Stimulated activated CD8-positive, alpha-beta memory T cell treated with anti-CD3 and anti-CD28 coated beads, Interleukin-2, amount 100 ng/mL, for 1 hour (primary cell): ENCODE measurements around the gene BRS3.
"Not testable (repeated sequence)": the region's sequence is repeated elsewhere in the genome, so short reads cannot be mapped to it uniquely, and the experiment has no call there.

Experiments used
- DNase-seq, 2 donors: peaks; one replicate each; pipeline ENCODE4 v3.0.0-alpha.2; 2020; ENCODE audit warnings: low read depth in 2 of 2

The BRS3 gene

DNA sequence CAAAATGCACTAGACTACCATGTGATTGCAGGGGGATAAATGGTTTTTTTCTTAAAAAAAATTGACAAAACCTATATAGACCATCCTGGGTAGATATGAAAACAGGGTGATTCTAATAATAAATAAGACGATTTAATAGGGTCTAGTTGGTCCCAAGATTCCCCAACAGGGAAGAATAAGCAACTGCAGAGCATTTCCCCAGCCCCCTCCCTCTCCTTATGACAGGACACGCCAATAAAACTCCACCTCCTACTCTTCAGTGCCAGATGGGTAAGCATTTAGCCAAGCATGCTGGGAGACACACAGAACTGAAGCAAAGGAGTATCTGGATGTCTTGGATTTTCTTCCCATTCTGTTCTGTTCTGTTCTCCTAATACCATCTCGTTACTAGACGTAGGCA is at the start of gene BRS3:
Gene BRS3, plus strand, starts transcription at position 301 of the 400 bp plus-strand sequence. CDS start 168 bp downstream, outside the sequence.
- no peak for DNase-seq

DNA sequence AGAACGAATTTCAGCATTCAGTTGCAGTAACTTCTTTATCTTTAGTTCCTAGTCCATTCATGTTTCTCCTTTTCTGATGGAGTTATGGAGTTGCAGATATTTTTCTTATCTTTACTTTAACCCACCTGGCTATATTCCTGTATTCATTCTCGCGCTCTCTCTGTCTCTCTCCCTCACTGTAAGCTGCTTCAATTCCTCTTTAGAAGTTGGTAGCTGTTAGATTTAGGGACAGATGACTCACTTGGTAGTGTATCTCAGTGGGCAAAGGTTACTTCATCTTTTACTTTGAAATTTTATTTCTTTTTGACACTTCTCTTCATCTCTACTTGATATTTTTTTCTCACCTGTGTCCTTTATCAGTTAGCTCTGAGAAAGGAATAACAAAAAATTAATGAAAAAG is 49.6 kb upstream of the BRS3 start:
- DNase-seq: no peak

DNA sequence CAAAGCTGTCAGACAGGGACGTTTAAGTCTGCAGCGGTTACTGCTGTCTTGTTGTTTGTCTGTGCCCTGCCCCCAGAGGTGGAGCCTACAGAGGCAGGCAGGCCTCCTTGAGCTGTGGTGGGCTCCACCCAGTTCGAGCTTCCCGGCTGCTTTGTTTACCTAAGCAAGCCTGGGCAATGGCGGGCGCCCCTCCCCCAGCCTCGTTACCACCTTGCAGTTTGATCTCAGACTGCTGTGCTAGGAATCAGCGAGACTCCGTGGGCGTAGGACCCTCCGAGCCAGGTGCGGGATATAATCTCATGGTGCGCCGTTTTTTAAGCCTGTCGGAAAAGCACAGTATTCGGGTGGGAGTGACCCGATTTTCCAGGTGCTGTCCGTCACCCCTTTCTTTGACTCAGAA is 42.1 kb upstream of the BRS3 start:
- not testable (repeated sequence) for DNase-seq

DNA sequence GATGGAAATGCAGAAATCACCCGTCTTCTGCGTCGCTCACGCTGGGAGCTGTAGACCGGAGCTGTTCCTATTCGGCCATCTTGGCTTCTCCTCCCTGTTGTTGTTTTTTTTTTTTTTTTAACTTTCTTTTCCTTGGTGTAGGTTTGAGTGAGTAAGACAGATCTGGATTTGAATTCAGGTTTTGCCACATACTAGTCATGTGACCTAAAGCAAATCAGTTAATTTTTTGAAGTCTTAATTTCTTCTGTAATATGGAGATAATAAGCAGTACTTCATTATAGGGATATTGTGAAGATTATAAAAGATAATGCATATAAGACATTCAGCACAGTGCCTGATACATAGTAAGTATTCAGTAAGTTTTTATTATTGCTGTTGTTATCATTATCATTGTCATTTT is 41.5 kb upstream of the BRS3 start:
- DNase-seq: no peak

DNA sequence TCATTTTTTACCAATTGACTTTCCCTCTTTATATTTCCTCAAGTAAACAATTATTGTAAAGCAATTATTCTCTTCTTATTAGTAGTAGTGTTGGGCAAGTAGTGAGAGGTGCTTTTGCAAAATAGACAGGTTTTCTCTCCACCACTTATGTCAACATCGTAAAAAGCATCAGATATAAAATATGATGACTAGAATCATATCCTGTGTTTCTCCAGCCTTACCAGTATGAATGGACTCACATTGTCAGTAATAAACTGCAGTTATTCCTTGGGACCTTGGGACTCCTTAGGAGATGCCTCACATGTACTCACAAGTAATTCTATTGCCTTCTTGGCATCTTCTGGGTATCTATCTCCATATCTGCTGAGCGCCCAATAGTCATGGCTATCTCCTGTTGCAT is 40.4 kb upstream of the BRS3 start:
- DNase-seq: no peak

DNA sequence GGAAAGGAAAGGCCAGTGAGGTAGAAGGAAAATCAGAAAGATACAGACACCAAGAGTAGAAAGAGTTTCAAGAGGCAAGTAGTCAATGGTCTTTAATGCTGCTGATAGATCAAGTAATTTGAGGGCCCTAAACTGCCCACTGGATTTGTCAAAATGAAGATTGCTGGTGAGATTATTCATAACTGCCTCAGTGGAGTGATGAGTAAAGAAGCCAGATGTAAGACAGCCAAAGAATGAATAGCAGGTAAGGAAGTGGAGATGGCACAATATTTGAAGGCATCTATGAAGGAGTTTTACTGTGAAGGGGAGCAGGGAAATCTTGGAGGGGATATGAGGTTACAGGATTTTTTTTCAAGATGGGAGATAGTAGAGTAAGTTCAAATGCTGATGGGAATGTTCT is 39.8 kb upstream of the BRS3 start:
- no peak for DNase-seq

DNA sequence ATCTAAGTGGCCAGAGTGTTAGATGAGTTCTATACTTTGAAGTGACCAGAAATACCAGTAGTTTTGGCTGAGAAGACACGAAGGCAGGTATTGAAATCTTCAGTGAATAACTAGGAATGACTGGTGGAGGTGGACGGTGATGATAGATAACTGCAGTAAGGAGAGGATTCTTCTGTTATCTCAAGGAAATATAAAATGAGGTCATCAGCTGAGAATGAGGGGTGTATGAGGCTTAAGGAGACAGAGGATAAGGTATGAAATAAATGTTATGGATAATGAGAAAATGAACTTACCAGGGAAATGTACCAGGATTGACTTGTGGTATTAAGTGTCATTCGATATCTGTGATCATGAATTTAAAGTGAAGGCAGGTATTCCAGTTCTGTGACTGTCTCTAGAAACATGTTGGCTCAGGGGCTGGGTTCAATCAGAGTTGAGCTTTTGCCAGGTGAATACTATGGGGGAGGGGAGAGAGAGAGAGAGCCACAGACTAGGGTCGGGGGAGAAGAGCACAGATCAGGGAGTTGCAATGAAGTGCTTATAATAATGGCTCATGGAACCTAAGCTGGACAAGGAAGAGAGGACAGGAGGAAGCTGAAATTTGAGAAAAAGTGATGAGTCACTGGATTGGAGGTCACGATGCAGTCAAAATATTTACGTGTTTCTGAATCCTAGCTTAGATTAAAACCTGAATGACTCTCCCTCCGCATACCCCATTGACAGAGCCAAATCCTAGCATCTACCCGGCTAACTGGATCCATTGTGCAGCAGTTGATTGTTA is 37.5 kb upstream of the BRS3 start:
- DNase-seq: no peak

DNA sequence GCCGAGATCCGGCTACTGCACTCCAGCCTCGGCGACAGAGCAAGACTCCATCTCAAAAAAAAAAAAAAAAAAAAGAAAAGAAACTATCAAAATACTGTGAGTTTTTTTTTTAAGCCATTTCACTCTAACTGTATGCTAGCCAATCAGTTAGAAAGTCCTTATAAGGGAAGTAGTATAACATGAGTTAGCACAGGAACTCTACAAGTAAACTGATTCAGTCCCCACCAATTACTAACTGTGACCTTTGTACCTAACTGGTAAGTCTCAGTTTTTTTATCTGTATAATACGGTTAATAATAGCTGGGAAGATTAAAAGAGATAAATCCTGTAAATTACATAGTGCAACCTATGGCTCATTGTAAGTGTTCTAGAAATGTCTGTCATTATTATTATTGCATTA is 35.1 kb upstream of the BRS3 start:
- DNase-seq: no peak

DNA sequence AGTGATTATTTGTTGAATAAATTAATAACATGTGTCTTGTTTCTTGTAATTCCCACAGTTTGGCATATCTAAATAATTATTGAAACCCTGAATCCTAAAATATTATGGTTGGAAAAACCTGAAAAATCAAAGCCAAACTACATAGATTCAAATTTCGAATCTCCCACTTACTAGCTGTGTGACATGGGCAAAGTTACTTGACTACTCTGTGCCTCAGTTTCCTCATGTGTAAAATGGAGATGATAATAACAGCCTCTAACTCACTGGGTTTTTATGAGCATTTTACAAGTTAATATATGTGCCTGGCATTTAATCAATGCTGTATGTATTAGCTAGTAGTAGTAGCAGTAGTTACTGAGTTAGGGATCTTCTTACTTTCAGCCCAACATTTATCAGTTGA is 34.6 kb upstream of the BRS3 start:
- DNase-seq: no peak

DNA sequence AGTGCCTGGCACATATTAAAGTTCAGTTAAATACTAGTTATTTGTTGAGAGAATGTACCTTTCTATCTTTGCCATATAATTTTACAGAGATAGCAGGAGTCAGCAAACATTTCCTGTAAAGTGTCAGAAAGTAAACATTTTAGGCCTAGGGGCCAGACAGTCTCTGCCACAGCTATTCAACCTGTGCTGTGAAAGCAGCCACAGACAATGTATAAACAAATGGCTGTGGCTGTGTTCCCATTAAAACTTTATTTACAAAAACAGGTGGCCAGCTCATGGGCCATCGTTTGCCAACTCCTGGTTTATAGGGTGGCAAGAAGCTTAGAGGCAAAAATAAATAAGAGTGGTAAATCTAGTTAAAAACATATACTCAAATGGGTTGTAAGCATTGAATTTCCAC is 34.0 kb upstream of the BRS3 start:
- DNase-seq: no peak

DNA sequence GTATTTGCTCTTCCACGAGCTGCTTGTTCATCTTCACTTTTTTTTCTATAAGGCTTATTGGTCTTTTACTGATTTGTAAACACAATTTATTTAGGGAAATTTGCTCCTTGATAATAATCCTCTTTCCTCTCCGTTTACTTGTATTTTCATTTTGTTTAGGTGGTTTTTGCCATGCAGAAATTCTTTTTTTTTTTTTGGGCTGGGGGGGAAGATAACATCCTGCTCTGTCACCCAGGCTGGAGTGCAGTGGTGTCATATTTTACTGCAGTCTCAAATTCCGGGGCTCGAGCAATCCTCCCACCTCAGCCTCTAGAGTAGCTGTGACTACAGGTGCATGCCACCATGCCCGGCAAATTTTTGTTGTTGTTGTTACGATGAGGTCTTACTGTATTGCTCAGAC is 31.6 kb upstream of the BRS3 start:
- DNase-seq: no peak

DNA sequence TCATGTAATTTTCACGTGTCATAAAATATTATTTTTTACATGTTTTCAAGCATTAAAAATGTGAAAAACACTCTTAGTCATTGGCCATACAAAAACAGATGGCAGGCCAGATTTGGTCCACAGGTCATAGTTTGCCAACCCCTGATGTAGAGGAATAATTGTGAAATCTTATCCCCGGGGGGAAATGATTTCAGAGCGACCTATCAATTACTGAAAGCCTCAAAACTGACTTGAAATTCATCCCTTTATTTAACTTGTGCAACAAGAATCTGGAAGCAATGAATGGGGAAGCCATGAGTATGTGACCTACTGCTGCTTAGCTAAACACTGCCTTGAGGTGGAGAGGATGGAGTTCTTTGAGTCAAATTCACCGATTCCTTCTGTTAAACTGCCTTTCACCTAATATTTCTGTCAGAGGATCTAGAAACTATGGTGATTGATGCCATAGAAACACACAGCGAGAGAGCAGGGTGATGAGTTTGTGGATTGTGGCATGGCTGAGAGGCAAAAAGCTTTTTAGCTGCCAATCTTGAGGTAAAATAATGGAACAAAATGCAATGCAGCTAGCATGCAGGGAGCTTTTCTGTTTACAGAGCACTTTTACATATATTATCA is 30.3 kb upstream of the BRS3 start:
- DNase-seq: no peak

DNA sequence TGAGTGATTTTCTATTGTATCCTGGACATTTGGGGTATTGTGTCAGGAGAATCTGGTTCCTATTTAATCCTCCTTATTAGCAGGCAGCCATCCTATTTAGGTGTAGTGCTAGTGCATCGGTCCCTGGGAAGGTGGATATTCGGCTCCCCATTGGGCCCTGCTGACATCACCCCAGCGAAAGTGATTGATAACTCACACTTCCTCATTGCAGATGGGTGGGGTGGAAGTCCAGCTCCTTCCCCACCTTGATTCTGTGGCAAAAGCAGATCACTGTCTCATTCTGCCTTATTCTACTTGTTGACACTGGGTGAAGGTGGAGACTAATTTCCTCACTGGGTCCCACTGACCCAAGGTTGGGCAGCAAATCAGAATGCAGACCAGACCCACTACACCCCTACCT is 23.2 kb upstream of the BRS3 start:
- DNase-seq: no peak

DNA sequence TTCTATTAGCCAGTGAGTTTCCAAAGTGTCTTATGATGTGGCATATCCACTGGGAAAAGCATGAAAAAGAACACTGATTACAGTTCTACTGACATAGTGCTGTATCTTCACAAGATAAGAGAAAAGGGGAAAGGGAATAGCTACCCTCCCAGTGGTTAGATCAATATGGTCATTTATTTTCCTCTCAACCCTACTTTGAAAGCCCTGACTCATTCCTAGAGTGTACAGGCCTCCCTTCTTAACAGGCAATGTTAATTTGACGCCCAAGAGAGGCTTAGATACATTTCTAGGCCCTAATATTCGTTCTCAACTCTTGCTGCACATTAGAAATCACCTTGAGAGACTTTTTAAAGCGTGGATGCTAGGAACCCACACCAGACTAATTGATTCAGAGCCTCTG is 20.4 kb upstream of the BRS3 start:
- no peak for DNase-seq

DNA sequence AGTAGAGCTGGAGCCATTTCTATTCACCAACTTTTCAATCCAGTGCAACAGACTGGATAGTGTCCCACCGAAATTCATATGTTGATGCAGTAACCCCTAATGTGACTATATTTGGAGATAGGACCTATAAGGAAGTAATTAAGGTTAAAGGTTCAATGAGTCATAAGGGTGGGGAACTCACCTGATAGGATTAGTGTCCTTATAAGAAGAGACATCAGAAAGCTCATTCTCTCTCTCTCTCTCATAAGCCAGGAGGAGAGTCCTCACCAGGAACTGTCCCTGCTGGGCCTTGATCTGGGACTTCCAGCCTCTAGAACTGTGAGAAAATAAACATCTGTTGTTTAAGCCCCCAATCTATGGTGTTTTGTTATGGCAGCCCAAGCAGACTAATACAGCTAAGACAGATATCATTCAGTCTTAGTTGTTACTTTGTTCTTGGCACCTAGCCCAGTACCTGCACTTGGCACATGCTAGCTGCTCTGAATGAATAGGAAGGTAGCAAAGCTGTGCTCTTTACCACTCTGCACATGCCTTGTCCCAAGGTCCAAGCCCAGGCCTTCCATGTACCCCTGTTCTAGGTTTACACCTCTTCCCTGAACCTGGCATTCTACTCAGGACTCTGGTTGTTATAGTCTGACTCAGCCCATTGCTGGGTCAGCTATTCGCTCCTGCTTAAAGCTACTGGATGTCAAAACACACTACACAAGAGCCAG is 19.2 kb upstream of the BRS3 start:
- no peak for DNase-seq

DNA sequence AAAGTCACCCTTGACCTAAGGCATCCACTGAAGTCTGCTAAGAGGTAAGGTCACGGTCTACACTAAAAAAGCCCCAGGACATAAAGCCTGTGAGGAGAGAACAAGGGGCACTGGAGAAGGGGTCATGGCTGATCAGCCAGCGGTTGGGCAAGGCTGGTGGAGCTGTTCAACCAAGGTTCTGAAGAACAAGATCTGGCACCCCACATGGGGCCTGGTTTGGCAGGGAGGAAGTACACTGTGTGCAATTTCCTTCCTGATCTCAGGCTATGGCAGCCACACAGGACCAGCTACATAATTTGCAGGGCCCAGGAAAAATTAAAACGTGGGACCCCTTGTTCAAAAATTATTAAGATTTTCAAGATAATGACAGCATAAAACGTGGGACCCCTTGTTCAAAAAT is 14.1 kb upstream of the BRS3 start:
- no peak for DNase-seq

DNA sequence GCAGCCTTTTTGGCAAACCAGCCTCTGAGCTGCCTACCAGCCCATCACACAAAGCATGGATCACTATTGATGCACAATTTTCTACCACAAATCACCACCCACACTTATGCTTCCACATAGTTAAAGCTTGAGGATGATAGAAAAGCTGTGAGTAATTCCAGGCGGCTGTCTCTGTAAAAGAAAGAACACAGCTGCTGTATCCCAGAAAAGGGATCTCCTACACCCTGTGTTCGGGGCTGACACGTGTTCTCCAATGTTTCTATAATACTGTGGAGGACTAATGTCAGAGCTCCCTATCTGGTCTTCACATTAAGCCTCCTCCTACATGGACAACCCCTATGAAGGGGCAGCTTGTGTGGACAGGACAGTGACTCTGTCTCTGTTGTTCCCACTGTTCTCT is 12.5 kb upstream of the BRS3 start:
- DNase-seq: no peak

DNA sequence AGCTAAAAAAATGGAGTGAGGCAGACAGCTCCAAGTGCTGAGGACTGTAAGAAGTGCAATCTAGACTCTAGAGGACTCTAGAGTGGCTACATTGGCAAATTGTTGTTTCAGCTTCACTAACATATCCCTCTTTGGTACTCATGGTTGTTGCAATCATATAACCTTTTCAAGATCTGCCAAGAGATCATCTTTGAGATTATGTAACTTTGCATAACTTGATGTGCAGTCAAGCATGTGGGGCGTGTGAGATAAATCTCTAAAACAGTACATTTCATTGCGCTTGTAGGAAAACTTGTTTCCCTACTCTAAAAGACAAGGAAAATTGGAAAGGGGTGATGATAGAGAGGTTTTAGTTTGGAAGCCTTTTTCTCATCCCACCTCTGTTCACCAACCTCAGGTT is 11.2 kb upstream of the BRS3 start:
- DNase-seq: no peak

DNA sequence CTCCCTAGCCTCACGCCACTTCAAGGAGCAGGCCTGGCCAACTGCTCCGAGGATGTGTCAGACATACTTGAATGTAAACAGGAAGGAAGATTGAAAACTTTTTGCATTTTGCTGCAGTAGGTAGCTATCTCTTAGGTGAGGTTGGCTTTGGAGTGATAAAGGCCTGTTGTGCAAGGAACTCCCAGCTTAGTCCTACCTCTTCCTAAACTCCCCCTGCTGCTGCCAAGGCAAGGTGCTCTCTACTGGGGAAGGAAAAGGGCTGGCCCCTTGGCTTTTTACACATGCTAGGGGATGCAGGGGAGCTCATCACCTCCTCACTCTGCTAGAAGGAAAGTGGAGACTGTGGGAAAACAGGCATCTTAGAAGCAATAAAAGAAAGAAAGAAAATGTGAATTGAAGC is 10.7 kb upstream of the BRS3 start:
- no peak for DNase-seq

DNA sequence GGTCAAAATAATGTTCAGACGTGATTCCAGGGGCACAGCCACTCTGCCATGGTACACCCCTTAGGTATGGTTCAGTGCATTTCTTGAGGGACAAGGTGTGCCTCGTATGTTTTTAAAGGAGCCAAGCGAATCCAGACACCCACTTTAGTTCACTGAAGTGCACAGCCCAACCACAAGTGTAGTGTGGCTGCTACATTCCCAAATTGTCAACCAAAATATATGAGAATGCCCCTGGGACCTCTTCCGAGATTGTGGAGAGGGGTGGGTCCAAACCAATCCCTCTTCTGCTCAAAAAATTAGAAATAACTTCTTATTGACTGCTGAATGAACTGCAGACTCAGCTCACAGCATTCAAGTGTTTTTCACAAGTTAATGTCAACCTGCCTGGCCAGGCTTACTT is 7.4 kb upstream of the BRS3 start:
- DNase-seq: no peak

DNA sequence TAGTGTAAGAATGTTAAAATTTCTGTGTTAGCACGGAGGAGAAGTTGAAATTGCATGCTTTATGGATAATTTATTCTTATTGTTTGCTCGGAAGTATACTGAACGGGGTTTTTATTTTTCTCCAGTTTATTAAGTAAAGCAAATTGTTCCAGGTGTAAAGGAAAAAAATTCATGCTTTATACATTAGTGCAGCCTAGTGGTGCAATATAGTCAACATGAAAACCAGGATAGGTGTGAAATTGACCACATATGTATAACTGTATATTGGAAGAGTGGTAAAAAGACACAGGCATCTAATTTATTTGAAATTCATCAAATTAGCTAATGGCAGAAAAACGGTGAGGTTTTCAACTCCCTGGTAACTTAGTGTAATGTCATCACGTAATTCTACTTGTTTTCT is 959 bp downstream of the BRS3 start:
- no peak for DNase-seq

DNA sequence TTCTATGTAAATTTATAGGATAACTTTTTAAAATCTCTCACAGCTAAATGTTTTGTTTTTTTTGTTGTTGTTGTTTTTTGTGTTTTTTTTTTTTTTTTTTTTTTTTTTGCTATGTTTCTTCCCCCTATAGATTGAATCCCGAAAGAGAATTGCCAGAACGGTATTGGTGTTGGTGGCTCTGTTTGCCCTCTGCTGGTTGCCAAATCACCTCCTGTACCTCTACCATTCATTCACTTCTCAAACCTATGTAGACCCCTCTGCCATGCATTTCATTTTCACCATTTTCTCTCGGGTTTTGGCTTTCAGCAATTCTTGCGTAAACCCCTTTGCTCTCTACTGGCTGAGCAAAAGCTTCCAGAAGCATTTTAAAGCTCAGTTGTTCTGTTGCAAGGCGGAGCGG is 4.1 kb downstream of the BRS3 start:
- no peak for DNase-seq

DNA sequence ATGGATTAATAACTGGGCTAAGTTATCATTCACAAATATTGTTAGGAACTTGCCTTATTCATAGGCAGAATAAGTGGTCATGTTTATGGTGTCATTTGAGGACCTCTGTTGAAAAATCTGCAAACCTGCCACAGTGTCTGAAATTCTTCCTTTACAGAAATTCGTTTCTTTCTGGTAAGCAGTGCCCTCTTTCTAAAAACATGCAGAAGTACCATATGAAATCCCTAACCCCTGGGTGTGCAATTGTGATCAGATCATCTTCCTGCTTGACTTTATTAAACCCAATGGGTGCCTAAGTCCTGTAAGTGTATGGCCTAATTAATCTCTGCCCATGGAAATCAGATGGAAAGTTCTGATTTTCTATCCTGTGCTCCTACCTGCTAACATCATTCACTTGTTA is 5.3 kb downstream of the BRS3 start:
- no peak for DNase-seq
